Activated CD8-positive, alpha-beta T cell treated with anti-CD3 and anti-CD28 coated beads for 36 hours (primary cell): ENCODE results near the gene USO1. TPM values are rescaled to one million over a fixed set of nuclear protein-coding genes. Genes with fewer than 3 reads are reported as not detected.
"Not testable (repeated sequence)": the region's sequence is repeated elsewhere in the genome, so short reads cannot be mapped to it uniquely, and the experiment has no call there.

Experiments
- ATAC-seq: fragments of 200-7000 bp; cut with Tn5 transposase; one replicate; pipeline ENCODE4 v1.10.0; 2021; ENCODE audit warnings: mild to moderate bottlenecking, moderate library complexity
- CTCF ChIA-PET: fragments of 350-600 bp; sonication (Branson Sonifier 250); formaldehyde crosslinking; loops from one replicate; lab custom pipeline; 2021; ENCODE audit warnings: antibody characterized with exemption; lab: Charles Lee
- POLR2A ChIA-PET: fragments of 350-600 bp; sonication (Branson Sonifier 250); formaldehyde crosslinking; loops from one replicate; lab custom pipeline; 2021; ENCODE audit warnings: antibody characterized with exemption; lab: Charles Lee
- DNase-seq: peaks from one replicate; pipeline ENCODE4 v3.0.0-alpha.2; 2020
- H3K27ac Mint-ChIP-seq: one replicate; pipeline ENCODE4 v1.8.0; 2021; ENCODE audit warnings: mild to moderate bottlenecking, mixed read lengths
- H3K27me3 Mint-ChIP-seq: one replicate; pipeline ENCODE4 v1.8.0; 2021; ENCODE audit warnings: mixed read lengths
- H3K36me3 Mint-ChIP-seq: one replicate; pipeline ENCODE4 v1.8.0; 2021; ENCODE audit warnings: low read depth, mixed read lengths
- H3K4me1 Mint-ChIP-seq: one replicate; pipeline ENCODE4 v1.8.0; 2021; ENCODE audit warnings: low read depth, mixed read lengths
- H3K4me3 Mint-ChIP-seq: one replicate; pipeline ENCODE4 v1.8.0; 2021; ENCODE audit warnings: mild to moderate bottlenecking, moderate library complexity, mixed read lengths
- H3K9me3 Mint-ChIP-seq: one replicate; pipeline ENCODE4 v1.8.0; 2021; ENCODE audit warnings: mixed read lengths
- intact Hi-C: fragments of 100-400 bp; cut with micrococcal nuclease; formaldehyde crosslinking; loops from one replicate; pipeline ENCODE4 v1.10.0; 2022
- total RNA-seq, 2 experiments: library from RNA; stranded (reverse); gene quantifications; one replicate each; pipeline ENCODE4 v1.2.3, GENCODE V29; 2021
- TF ChIP-seq, protein P1 (sequence below): fragments of 200-600 bp; IDR thresholded peaks from one replicate; pipeline ENCODE4 v1.8.0; 2022; ENCODE audit warnings: antibody characterized with exemption, mild to moderate bottlenecking

The USO1 gene
- total RNA-seq, 2 experiments from 2014 or later: 50.5 to 52.0 TPM

DNA sequence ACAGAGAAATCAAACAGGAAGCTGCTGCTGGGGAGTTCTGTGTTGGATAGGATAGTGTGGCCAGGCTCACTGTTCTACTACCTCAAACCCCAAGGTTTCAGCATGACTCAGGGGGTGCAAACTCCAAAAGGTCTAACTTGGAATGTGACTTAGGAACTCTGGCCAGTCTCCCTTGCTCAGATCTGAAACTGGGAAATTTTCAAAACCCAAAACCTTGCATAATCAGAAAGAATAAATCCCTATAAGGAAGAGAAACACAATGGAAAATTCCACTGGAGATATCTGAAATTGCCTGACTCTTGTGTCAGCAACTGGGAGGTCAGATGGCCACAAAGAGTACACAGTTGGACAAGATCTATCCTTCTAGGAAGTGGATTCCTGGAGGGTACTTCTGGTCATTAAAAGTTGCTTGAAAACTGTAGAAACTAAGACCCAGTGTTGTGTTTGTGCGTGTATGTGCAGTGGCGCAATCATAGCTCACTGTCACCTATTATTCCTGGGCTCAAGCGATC lies 119.8 kb downstream of the USO1 start:
- ChIA-PET POLR2A (no interaction called here), CTCF (no interaction called here)
- TF ChIP-seq, protein P1, sequence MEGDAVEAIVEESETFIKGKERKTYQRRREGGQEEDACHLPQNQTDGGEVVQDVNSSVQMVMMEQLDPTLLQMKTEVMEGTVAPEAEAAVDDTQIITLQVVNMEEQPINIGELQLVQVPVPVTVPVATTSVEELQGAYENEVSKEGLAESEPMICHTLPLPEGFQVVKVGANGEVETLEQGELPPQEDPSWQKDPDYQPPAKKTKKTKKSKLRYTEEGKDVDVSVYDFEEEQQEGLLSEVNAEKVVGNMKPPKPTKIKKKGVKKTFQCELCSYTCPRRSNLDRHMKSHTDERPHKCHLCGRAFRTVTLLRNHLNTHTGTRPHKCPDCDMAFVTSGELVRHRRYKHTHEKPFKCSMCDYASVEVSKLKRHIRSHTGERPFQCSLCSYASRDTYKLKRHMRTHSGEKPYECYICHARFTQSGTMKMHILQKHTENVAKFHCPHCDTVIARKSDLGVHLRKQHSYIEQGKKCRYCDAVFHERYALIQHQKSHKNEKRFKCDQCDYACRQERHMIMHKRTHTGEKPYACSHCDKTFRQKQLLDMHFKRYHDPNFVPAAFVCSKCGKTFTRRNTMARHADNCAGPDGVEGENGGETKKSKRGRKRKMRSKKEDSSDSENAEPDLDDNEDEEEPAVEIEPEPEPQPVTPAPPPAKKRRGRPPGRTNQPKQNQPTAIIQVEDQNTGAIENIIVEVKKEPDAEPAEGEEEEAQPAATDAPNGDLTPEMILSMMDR: no peak
- no peaks in the 10 kb centered on the region for H3K36me3 Mint-ChIP-seq
- ATAC-seq (no peak), DNase-seq (no peak)
- H3K9me3 Mint-ChIP-seq: no peaks in the 10 kb centered on the region
- H3K27me3 Mint-ChIP-seq: no peaks in the 10 kb centered on the region
- intact Hi-C loops: no loop called here
- peaks cover 8% of the 10 kb centered on the region for H3K4me1 Mint-ChIP-seq
- no peak overlapping the region for H3K27ac Mint-ChIP-seq
- H3K4me3 Mint-ChIP-seq: no peak overlapping the region

DNA sequence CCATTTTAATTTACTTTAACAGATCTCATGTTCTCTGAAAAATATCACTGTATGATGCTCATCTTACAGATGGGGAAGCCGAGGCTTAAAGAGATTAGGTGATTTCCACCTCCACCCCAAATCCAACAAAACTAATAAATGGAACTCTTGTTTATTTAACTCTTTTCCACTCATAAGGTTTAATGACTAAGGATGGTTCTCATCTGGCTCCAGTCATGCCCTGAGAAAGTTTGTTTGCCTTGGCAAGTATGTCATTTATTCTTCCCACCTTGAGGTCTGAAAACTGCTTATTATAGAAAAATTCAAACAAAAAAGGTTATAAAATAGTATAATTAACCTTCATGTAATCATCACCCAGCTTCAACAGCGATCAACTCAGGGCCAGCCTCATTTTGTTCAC lies 121.6 kb downstream of the USO1 start:
- intact Hi-C loops: loop anchor here (5.0 kb wide), 1 partner anchor 139 kb away; no protein-coding TSS in a partner anchor
- Mint-ChIP-seq H3K27ac (no peak overlapping the region), H3K4me1 (peaks cover 12% of the 10 kb centered on the region), H3K9me3 (no peaks in the 10 kb centered on the region), H3K4me3 (no peak overlapping the region), H3K36me3 (no peaks in the 10 kb centered on the region), H3K27me3 (peaks cover 3% of the 10 kb centered on the region)
- ChIA-PET CTCF (interaction anchor here (0.8 kb wide), 1 partner anchor 122 kb away, joined by 3 read pairs; the partner anchor contains the start of gene USO1), POLR2A (no interaction called here)
- ATAC-seq (no peak), DNase-seq (no peak)
- TF ChIP-seq, protein P1: no peak

DNA sequence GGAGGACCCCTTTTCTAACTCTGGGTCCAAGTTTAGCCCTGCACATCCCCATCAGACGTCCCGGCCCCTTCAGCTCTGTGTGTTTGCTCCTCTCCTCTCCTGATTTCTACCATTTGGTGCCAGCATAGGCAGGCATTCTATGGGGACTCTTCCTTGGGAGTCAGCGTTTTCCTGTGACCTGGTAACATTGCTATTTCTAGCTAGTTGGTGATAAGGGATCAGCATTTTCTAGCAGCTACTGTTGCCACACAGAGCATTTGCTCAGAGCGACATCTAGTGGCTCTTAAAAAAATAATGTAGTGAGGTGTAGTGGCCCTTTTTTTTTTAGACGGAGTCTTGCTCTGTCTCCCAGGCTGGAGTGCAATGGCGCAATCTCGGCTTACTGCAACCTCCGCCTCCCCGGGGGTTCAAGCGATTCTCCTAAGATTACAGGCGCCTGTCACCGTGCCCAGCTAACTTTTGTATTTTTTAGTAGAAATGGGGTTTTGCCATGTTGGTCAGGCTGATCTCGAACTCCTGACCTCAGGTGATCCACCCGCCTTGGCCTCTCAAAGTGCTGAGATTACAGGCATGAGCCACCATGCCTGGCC lies 123.9 kb downstream of the USO1 start:
- H3K9me3 Mint-ChIP-seq, H3K27ac Mint-ChIP-seq, H3K36me3 Mint-ChIP-seq, POLR2A ChIA-PET, H3K4me3 Mint-ChIP-seq, H3K27me3 Mint-ChIP-seq: not testable (repeated sequence)
- intact Hi-C loops: loop anchor here (5.0 kb wide), 1 partner anchor 141 kb away; no protein-coding TSS in a partner anchor
- CTCF ChIA-PET: interaction anchor here (0.6 to 1.7 kb wide), 36 partner anchors 8 to 333 kb away, joined by 3 to 13 read pairs (median 4); partner anchors contain the start of genes CDKL2 and USO1
- ATAC-seq (peak; percentile 88), DNase-seq (peak; percentile 31)
- H3K4me1 Mint-ChIP-seq: peaks cover 12% of the 10 kb centered on the region
- TF ChIP-seq, protein P1: peak; percentile 76

DNA sequence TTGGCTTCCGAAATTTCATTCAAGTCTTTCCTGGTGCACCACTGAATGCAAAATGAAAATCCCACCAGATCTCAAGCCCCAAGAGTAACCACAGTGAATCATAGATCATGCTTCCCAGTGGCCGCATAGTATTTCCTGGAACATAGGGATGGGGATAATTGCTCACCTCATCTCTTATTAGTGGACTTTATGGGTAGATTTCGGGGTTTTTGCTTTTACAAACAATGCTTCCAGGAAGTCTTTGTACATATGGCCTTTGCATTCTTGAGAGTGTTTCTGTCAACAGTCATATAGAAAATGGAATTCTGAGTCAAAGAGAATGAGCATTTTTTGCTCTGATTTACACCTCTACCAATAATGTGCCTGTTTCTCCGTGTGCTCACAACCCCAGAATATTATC lies 124.5 kb downstream of the USO1 start:
- Mint-ChIP-seq H3K4me1 (peaks cover 12% of the 10 kb centered on the region), H3K9me3 (no peaks in the 10 kb centered on the region), H3K27me3 (peaks cover 9% of the 10 kb centered on the region), H3K36me3 (no peaks in the 10 kb centered on the region), H3K27ac (no peak overlapping the region), H3K4me3 (no peak overlapping the region)
- POLR2A ChIA-PET: no interaction called here
- intact Hi-C loops: loop anchor here (5.0 kb wide), 1 partner anchor 142 kb away; no protein-coding TSS in a partner anchor
- CTCF ChIA-PET: interaction anchor here (0.6 to 1.7 kb wide), 13 partner anchors 10 to 147 kb away, joined by 3 to 13 read pairs (median 3); no protein-coding TSS in a partner anchor
- peak; percentile 22 for ATAC-seq
- TF ChIP-seq, protein P1: no peak
- DNase-seq: no peak

DNA sequence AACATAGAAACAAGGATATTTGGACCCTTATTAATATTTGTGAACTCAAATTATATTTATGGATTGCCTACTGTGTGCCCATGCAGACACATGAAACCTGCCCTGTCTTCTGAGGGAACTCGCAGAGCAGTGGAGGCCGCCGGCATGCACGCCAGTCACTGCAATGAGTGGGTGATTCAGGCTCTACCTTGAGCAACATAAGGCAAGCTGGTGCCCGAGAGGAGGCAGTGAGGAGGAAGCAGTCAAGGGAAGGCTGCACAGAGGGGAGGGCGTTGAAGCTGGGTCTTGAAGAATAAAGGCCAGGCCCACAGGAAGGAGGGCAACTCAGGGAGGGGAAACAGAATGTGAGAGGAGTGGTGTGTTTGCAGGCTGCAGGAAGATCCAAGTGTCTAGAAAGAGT lies 125.1 kb downstream of the USO1 start:
- Mint-ChIP-seq H3K36me3 (no peaks in the 10 kb centered on the region), H3K27ac (no peak overlapping the region), H3K9me3 (no peaks in the 10 kb centered on the region), H3K27me3 (peaks cover 9% of the 10 kb centered on the region), H3K4me3 (no peak overlapping the region), H3K4me1 (peaks cover 12% of the 10 kb centered on the region)
- peak; percentile 5 for DNase-seq
- no peak for ATAC-seq
- ChIA-PET CTCF (interaction anchor here (0.6 kb wide), 1 partner anchor 46 kb away, joined by 3 read pairs; no protein-coding TSS in a partner anchor), POLR2A (no interaction called here)
- intact Hi-C loops: loop anchor here (5.0 kb wide), 1 partner anchor 142 kb away; no protein-coding TSS in a partner anchor
- TF ChIP-seq, protein P1: no peak
